Hepatocyte (in vitro differentiated cells): Measurements from ENCODE around the gene GLT6D1. TPM values are rescaled to one million over a fixed set of nuclear protein-coding genes. Genes with fewer than 3 reads are reported as not detected.

Source experiments
- DNase-seq: peaks from one replicate; pipeline ENCODE4 v3.0.0-alpha.2; 2016; ENCODE audit warnings: low spot score
- H2AFZ ChIP-seq: fragments of 200-600 bp; sonication (generic); 2 replicates; pipeline ENCODE4 v1.6.0; 2016; ENCODE audit warnings: antibody characterized with exemption, mild to moderate bottlenecking
- H3K27ac ChIP-seq: fragments of 200-600 bp; sonication (generic); 2 replicates; pipeline ENCODE4 v1.5.1; 2016; ENCODE audit warnings: mild to moderate bottlenecking
- H3K27me3 ChIP-seq: fragments of 200-600 bp; sonication (generic); 2 replicates; pipeline ENCODE4 v1.6.1; 2016
- H3K36me3 ChIP-seq: fragments of 200-600 bp; sonication (generic); replicated peaks from 2 replicates; pipeline ENCODE4 v1.5.1; 2016; ENCODE audit warnings: low read depth; ENCODE audit not compliant: insufficient read depth
- H3K4me1 ChIP-seq: fragments of 200-600 bp; sonication (generic); 2 replicates; pipeline ENCODE4 v1.5.1; 2016; ENCODE audit warnings: mild to moderate bottlenecking, moderate library complexity; ENCODE audit not compliant: insufficient read depth
- H3K4me2 ChIP-seq: fragments of 200-600 bp; sonication (generic); 2 replicates; pipeline ENCODE4 v1.6.0; 2016
- H3K4me3 ChIP-seq: fragments of 200-600 bp; sonication (generic); 2 replicates; pipeline ENCODE4 v1.5.1; 2016; ENCODE audit warnings: mild to moderate bottlenecking
- H3K79me2 ChIP-seq: fragments of 200-600 bp; sonication (generic); 2 replicates; pipeline ENCODE4 v1.6.0; 2017; ENCODE audit warnings: mild to moderate bottlenecking
- H3K9me2 ChIP-seq: fragments of 200-600 bp; sonication (generic); replicated peaks from 2 replicates; pipeline ENCODE4 v1.6.0; 2017; ENCODE audit warnings: mild to moderate bottlenecking; ENCODE audit not compliant: insufficient read depth
- H3K9me3 ChIP-seq: fragments of 200-600 bp; sonication (generic); 2 replicates; pipeline ENCODE4 v1.5.1; 2016; ENCODE audit warnings: low read depth, mild to moderate bottlenecking
- H4K20me1 ChIP-seq: fragments of 200-600 bp; sonication (generic); 2 replicates; pipeline ENCODE4 v1.6.0; 2016; ENCODE audit warnings: mild to moderate bottlenecking; ENCODE audit not compliant: insufficient read depth, poor library complexity, severe bottlenecking
- EZH2 ChIP-seq: fragments of 200-600 bp; sonication (generic); IDR thresholded peaks from 2 replicates; pipeline ENCODE4 v1.6.1; 2016; ENCODE audit warnings: antibody characterized with exemption, mild to moderate bottlenecking, borderline replicate concordance
- EZH2phosphoT487 ChIP-seq: fragments of 200-600 bp; sonication (generic); IDR thresholded peaks from one replicate; pipeline ENCODE4 v1.6.1; 2018; ENCODE audit warnings: antibody characterized with exemption, mild to moderate bottlenecking, low read depth, moderate library complexity; ENCODE audit not compliant: unreplicated experiment, severe bottlenecking
- WGBS: methylation state at CpG from one replicate; pipeline ENCODE4 v1.1.6; 2016; ENCODE audit warnings: low lambda C conversion rate; ENCODE audit errors: missing lambda C conversion rate; 5-methylcytosine and 5-hydroxymethylcytosine counted together
- polyA plus RNA-seq: library from polyadenylated mRNA; unstranded; fragments of >200 nt; fragmentation: Nextera tagmentation; extraction: Ambion mirVana; gene quantifications from 2 replicates; pipeline ENCODE4 v1.2.1, GENCODE V29; 2016
- total RNA-seq: library from RNA; depleted of rRNA; stranded (reverse); fragments of >200 nt; gene quantifications from 2 replicates; pipeline ENCODE4 v1.2.3, GENCODE V29; 2014
- TF ChIP-seq, protein P1 (sequence below): fragments of 200-600 bp; sonication (generic); IDR thresholded peaks from 2 replicates; pipeline ENCODE4 v1.5.1; 2016; ENCODE audit warnings: antibody characterized with exemption, mild to moderate bottlenecking; ENCODE audit not compliant: poor library complexity

GLT6D1 gene
- total and polyA plus RNA-seq, 2 experiments from 2014 or later, result 0.20 TPM; not detected in 1

DNA sequence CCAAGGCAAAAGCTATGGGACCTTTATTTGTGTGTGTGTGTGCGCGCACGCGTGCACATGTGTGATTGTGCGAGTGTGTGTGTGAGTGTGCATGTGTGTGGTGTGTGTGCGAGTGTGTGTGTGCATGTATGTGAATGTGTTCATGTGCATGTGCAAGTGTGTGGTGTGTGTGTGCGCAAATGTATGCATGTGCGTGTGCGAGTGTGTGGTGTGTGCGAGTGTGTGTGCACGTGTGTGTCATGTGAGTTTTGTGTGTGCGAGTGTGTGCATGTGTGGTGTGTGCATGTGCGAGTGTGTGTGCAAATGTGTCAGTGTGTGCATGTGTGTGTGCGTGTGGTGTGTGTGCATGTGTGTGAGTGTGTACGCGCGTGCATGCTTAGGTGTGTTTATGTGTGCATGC lies 11.1 kb upstream of the GLT6D1 start:
- Histone ChIP-seq H4K20me1 (no peaks in the 10 kb centered on the region), H3K9me2 (no peaks in the 10 kb centered on the region), H3K4me2 (peak overlapping the region; percentile 69), H3K27me3 (no peaks in the 10 kb centered on the region), H3K36me3 (no peaks in the 10 kb centered on the region), H3K4me1 (peaks cover 16% of the 10 kb centered on the region), H3K27ac (peak overlapping the region; percentile 67), H3K9me3 (no peaks in the 10 kb centered on the region), H3K4me3 (no peak overlapping the region), H3K79me2 (peaks cover 7% of the 10 kb centered on the region), H2AFZ (no peak overlapping the region)
- WGBS, result 92% methylated on average over 17 of the region's 17 CpGs
- no peak for TF ChIP-seq EZH2
- TF ChIP-seq EZH2phosphoT487, result no peak
- TF ChIP-seq, protein P1, sequence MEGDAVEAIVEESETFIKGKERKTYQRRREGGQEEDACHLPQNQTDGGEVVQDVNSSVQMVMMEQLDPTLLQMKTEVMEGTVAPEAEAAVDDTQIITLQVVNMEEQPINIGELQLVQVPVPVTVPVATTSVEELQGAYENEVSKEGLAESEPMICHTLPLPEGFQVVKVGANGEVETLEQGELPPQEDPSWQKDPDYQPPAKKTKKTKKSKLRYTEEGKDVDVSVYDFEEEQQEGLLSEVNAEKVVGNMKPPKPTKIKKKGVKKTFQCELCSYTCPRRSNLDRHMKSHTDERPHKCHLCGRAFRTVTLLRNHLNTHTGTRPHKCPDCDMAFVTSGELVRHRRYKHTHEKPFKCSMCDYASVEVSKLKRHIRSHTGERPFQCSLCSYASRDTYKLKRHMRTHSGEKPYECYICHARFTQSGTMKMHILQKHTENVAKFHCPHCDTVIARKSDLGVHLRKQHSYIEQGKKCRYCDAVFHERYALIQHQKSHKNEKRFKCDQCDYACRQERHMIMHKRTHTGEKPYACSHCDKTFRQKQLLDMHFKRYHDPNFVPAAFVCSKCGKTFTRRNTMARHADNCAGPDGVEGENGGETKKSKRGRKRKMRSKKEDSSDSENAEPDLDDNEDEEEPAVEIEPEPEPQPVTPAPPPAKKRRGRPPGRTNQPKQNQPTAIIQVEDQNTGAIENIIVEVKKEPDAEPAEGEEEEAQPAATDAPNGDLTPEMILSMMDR, result no peak
- DNase-seq, result no peak

DNA sequence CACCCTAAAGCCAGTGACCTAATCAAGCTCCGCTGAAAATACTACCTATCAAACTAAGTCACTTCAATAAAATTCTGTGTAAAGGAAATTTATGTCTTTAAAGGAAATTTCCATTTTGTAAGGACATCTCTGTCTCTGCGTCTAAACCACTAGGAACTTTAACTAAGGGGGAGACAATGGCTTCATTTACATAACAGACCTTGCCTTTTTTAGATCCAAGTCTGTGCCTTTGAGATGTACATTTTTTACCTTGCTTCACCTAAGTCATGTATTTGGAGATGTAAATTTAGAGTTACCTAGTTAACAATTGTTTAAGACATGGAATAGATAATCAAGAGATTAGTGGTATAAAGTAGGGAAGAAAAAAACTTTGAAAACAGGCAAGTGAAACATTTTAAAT lies 10.2 kb upstream of the GLT6D1 start:
- peaks cover 9% of the 10 kb centered on the region for H3K79me2 ChIP-seq
- no peaks in the 10 kb centered on the region for H3K36me3 ChIP-seq
- no peaks in the 10 kb centered on the region for H3K9me3 ChIP-seq
- H2AFZ ChIP-seq, result no peak overlapping the region
- no peak overlapping the region for H3K4me3 ChIP-seq
- WGBS, result 41% methylated on average over 2 of the region's 2 CpGs
- peak overlapping the region; percentile 69 for H3K4me2 ChIP-seq
- H3K9me2 ChIP-seq, result no peaks in the 10 kb centered on the region
- TF ChIP-seq EZH2phosphoT487 (no peak), EZH2 (no peak)
- TF ChIP-seq, protein P1, result no peak
- no peaks in the 10 kb centered on the region for H3K27me3 ChIP-seq
- H3K27ac ChIP-seq, result peak overlapping the region; percentile 67
- H4K20me1 ChIP-seq, result no peaks in the 10 kb centered on the region
- H3K4me1 ChIP-seq, result peaks cover 16% of the 10 kb centered on the region
- no peak for DNase-seq

DNA sequence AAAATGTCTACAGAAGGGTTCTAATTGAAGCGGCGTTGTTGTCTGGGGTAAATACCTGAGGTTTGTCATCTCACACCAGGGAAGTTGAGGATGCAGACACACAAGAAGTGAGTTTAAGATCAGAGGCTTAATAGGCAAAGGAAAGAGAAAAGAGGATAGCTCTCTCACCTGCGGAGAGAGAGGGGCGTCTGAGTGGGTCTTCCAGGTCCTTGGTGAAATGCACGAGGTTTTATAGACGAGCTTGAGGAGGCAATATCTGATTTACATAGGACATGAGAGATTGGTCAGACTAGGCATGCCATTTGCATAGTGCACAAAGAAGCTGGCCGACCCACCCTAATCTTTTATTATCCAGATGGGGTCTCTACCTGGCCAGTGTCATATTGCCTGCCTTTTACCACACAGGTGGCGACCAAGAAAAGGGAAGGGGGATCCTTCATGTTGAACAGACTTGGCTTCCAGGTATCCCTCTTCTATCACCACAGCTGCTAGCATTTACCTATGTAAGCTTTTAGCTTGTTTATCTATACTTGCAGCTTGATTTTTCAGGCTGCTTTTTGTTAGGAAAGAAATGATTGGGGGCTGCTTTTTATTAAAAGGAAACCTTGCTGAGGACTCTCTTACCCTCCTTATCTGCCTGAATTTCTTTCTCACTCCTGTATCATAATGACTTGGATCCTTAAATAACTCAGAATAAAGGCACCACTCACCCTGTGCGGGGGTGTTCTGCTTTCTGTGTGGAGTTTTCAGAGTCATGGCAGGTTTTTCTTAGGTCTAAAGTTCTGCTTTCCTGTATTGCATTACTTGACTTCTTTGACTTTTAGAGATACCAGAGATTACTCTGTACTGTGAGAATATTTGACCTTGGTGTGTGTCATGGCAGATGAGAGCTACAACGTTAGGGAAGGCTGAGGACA lies 9.4 kb upstream of the GLT6D1 start:
- TF ChIP-seq, protein P1, result no peak
- TF ChIP-seq EZH2phosphoT487, result no peak
- TF ChIP-seq EZH2, result no peak
- peak overlapping the region; percentile 69 for H3K4me2 ChIP-seq
- no peaks in the 10 kb centered on the region for H4K20me1 ChIP-seq
- peaks cover 23% of the 10 kb centered on the region for H3K4me1 ChIP-seq
- H3K27ac ChIP-seq, result peak overlapping the region; percentile 67
- no peak for DNase-seq
- no peaks in the 10 kb centered on the region for H3K9me2 ChIP-seq
- H3K9me3 ChIP-seq, result no peaks in the 10 kb centered on the region
- peaks cover 9% of the 10 kb centered on the region for H3K79me2 ChIP-seq
- no peaks in the 10 kb centered on the region for H3K36me3 ChIP-seq
- 25% methylated on average over 10 of the region's 10 CpGs for WGBS
- H2AFZ ChIP-seq, result no peak overlapping the region
- peak overlapping the region; percentile 11 for H3K4me3 ChIP-seq
- no peaks in the 10 kb centered on the region for H3K27me3 ChIP-seq
